Nucleus accumbens (tissue), 56 donors: ENCODE measurements around the gene CCL16.

Source experiments
- DNase-seq, 56 donors: peaks; one replicate each; lab custom pipeline; 2025; lab: John Stamatoyannopoulos, UW

CCL16 gene

GRCh38 chr17:35988164-35988563, 6.9 kb upstream of the CCL16 start:
- no peak for DNase-seq

- DNase-seq: no peak
Measured at GRCh38 chr17:35986643-35987042, 5.3 kb upstream of the CCL16 start, which contains the start of gene CCL14. CCL14 (minus strand) TSS chr17:35986729; CDS start chr17:35986649, 80 bp downstream.

GRCh38 chr17:35984140-35984539, 2.8 kb upstream of the CCL16 start:
- DNase-seq: no peak

- DNase-seq: no peak
Measured at GRCh38 chr17:35982409-35983191, 1.3 kb upstream of the CCL16 start.

GRCh38 chr17:35981908-35982330, 622 bp upstream of the CCL16 start:
- DNase-seq: no peak

- no peak for DNase-seq
Measured at GRCh38 chr17:35978346-35978745, 3.0 kb downstream of the CCL16 start.

GRCh38 chr17:35977509-35977908, 3.8 kb downstream of the CCL16 start:
- no peak for DNase-seq

- DNase-seq: no peak
Measured at GRCh38 chr17:35973333-35974260, 7.7 kb downstream of the CCL16 start.

GRCh38 chr17:35972945-35973332, 8.4 kb downstream of the CCL16 start:
- DNase-seq: no peak

GRCh38 chr17:35972535-35972934, 8.8 kb downstream of the CCL16 start:
- DNase-seq: no peak

- DNase-seq: no peak
Measured at GRCh38 chr17:35972066-35972465, 9.2 kb downstream of the CCL16 start.

GRCh38 chr17:35969558-35970380, 11.5 kb downstream of the CCL16 start:
- DNase-seq: peak in 49 of 56 donors; percentile 7 to 89 (median 47)

GRCh38 chr17:35968520-35969054, 12.7 kb downstream of the CCL16 start:
- no peak for DNase-seq

- no peak for DNase-seq
Measured at GRCh38 chr17:35965272-35965671, 16.0 kb downstream of the CCL16 start.

GRCh38 chr17:35963663-35964062, 17.6 kb downstream of the CCL16 start:
- no peak for DNase-seq

- DNase-seq: no peak
Measured at GRCh38 chr17:35953720-35954119, 27.6 kb downstream of the CCL16 start.

- no peak for DNase-seq
Measured at GRCh38 chr17:35949401-35949800, 31.9 kb downstream of the CCL16 start.

- DNase-seq: no peak
Measured at GRCh38 chr17:35948092-35948491, 33.2 kb downstream of the CCL16 start.

- DNase-seq: peak in 7 of 56 donors; percentile 0 to 23 (median 2)
Measured at GRCh38 chr17:35947156-35947585, 34.1 kb downstream of the CCL16 start.

GRCh38 chr17:35944151-35944550, 37.1 kb downstream of the CCL16 start:
- DNase-seq: no peak
